C4-2B (cell line): ENCODE data around the gene SNAP25.

Experiments used
- CTCF ChIP-seq: fragments of 450-650 bp; conservative IDR thresholded peaks from 2 replicates; pipeline ENCODE4 v1.5.1; 2017; ENCODE audit warnings: mild to moderate bottlenecking
- ZFX ChIP-seq: fragments of 450-650 bp; IDR thresholded peaks from 2 replicates; pipeline ENCODE4 v1.6.1; 2017

- TF ChIP-seq CTCF (no peak), ZFX (no peak)
Observed at GRCh38 chr20:10288421-10288820, 69.8 kb downstream of the SNAP25 start.
